HepG2 (cell line): ENCODE results near the gene OPN1SW. TPM values are rescaled to one million over a fixed set of nuclear protein-coding genes. Genes with fewer than 3 reads are reported as not detected.

Source experiments
- ATAC-seq: fragments of 200-7000 bp; cut with Tn5 transposase; 3 replicates; pipeline ENCODE4 v1.9.1; 2020; ENCODE audit warnings: mild to moderate bottlenecking, moderate library complexity
- BruUV-seq: library from RNA; stranded (reverse); fragments of 400-500 nt; replicated peaks from 2 replicates; lab custom pipeline; 2021; lab: Mats Ljungman, UMichigan
- CTCF ChIA-PET: fragments of 300-600 bp; formaldehyde crosslinking; extraction: SDS; loops from one replicate; lab custom pipeline; 2021; ENCODE audit warnings: low total read pairs, inconsistent platforms, low intra/inter-chr PET ratio; lab: Yijun Ruan, JAX
- POLR2A ChIA-PET: fragments of 350-600 bp; sonication (Branson Sonifier 250); formaldehyde crosslinking; loops from one replicate; lab custom pipeline; 2020; ENCODE audit warnings: antibody characterized with exemption, inconsistent platforms; lab: Yijun Ruan, JAX
- DNase-seq: peaks from one replicate; pipeline ENCODE4 v3.0.0-alpha.2; 2015; ENCODE audit warnings: low spot score
- FAIRE-seq: peaks from 3 replicates; lab custom pipeline; 2011; peaks lifted over from hg19 to GRCh38; lab: Jason Lieb, UNC
- H2AFZ ChIP-seq: one replicate; pipeline ENCODE4 v1.6.1; 2011; ENCODE audit warnings: low read length, inconsistent platforms
- H3K27ac ChIP-seq: fragments of 300-600 bp; 3 replicates; pipeline ENCODE4 v1.8.0; 2011; ENCODE audit warnings: mixed run types, mild to moderate bottlenecking, mixed read lengths, low read length, inconsistent platforms; ENCODE audit not compliant: insufficient read depth; ENCODE audit errors: extremely low read length
- H3K27me3 ChIP-seq, 2 experiments: fragments of 200-600 bp in 1 of 2; 2 replicates in 1 of 2; 3 replicates in 1 of 2; pipeline versions ENCODE4 v1.6.0 to v1.8.0; 2011; ENCODE audit warnings: low read length in 2 of 2, mild to moderate bottlenecking in 2 of 2, moderate library complexity in 2 of 2, inconsistent platforms in 1 of 2; ENCODE audit not compliant: insufficient read depth in 2 of 2, control insufficient read depth in 1 of 2
- H3K36me3 ChIP-seq, 2 experiments: fragments of 200-600 bp in 1 of 2; replicated peaks in 1 of 2; 2 replicates in 1 of 2; 3 replicates in 1 of 2; pipeline versions ENCODE4 v1.5.1 to v1.8.0; 2011; ENCODE audit warnings: low read length in 2 of 2, inconsistent platforms in 1 of 2; ENCODE audit not compliant: insufficient read depth in 2 of 2, control insufficient read depth in 1 of 2
- H3K4me1 ChIP-seq: 2 replicates; pipeline ENCODE4 v1.5.1; 2012; ENCODE audit warnings: low read length, inconsistent platforms; ENCODE audit not compliant: insufficient read depth
- H3K4me2 ChIP-seq: 2 replicates; pipeline ENCODE4 v1.6.0; 2011; ENCODE audit warnings: low read depth, low read length, inconsistent platforms
- H3K4me3 ChIP-seq, 3 experiments: fragments of 200-600 bp in 1 of 3; sonication (generic), shearing (Covaris generic) in 1 of 3; replicated peaks in 1 of 3; 2 replicates each; pipeline ENCODE4 v1.5.1; 2011 to 2016; ENCODE audit warnings: low read length in 3 of 3, inconsistent platforms in 2 of 3, low read depth in 2 of 3, mild to moderate bottlenecking in 2 of 3, control low read depth in 1 of 3, mixed read lengths in 1 of 3; ENCODE audit not compliant: insufficient read depth in 1 of 3
- H3K79me2 ChIP-seq: one replicate; pipeline ENCODE4 v1.6.1; 2011; ENCODE audit warnings: low read length, inconsistent platforms; ENCODE audit not compliant: insufficient read depth
- H3K9ac ChIP-seq: 2 replicates; pipeline ENCODE4 v1.6.0; 2011; ENCODE audit warnings: mild to moderate bottlenecking, low read depth, low read length, inconsistent platforms; ENCODE audit not compliant: insufficient read depth
- H3K9me3 ChIP-seq: 2 replicates; pipeline ENCODE4 v1.5.1; 2012; ENCODE audit warnings: mild to moderate bottlenecking, low read length
- H4K20me1 ChIP-seq: 2 replicates; pipeline ENCODE4 v1.6.0; 2011; ENCODE audit warnings: inconsistent platforms, mild to moderate bottlenecking, low read length, moderate library complexity; ENCODE audit not compliant: insufficient read depth
- AFF4 ChIP-seq: sonication (generic); formaldehyde crosslinking; IDR thresholded peaks from 2 replicates; pipeline ENCODE4 v1.4.0; 2020; ENCODE audit warnings: missing genetic modification reagents
- MIER3 ChIP-seq: IDR thresholded peaks from 2 replicates; pipeline ENCODE4 v1.6.1; 2016; ENCODE audit warnings: missing compliant biosample characterization, borderline replicate concordance
- POLR2AphosphoS2 ChIP-seq: IDR thresholded peaks from 2 replicates; pipeline ENCODE4 v1.6.1; 2011; ENCODE audit warnings: low read depth, low read length, improper control_type of control experiment
- POLR2AphosphoS5 ChIP-seq: IDR thresholded peaks from 2 replicates; pipeline ENCODE4 v1.6.1; 2012; ENCODE audit warnings: low read depth, low read length
- WGBS: methylation state at CpG from one replicate; pipeline ENCODE4 v1.1.6; 2017; ENCODE audit warnings: low lambda C conversion rate; 5-methylcytosine and 5-hydroxymethylcytosine counted together
- in situ Hi-C: cut with HindIII; loops from 2 replicates; pipeline ENCODE4 v1.10.0; 2017; ENCODE audit warnings: low pct_unique_long_range_greater_than_20kb; ENCODE audit not compliant: extremely low pct_ligation_motif_present
- intact Hi-C: fragments of 100-400 bp; cut with micrococcal nuclease; formaldehyde crosslinking; loops from one replicate; pipeline ENCODE4 v1.10.0; 2022; ENCODE audit not compliant: unreplicated experiment
- polyA plus RNA-seq, 8 experiments: library from polyadenylated mRNA; depleted of rRNA in 3 of 8; stranded (reverse) in 7 of 8; unstranded in 1 of 8; fragments of >200 nt; fragmentation: Illumina TruSeq in 4 of 8; extraction: Trizol in 4 of 8; gene quantifications; 2 replicates each; pipeline versions ENCODE4 v1.2.1 to v1.2.3, GENCODE V29; 2011 to 2016; ENCODE audit warnings: low read depth in 4 of 8, missing spikeins in 1 of 8, mixed read lengths in 1 of 8; ENCODE audit not compliant: insufficient read depth in 1 of 8
- total RNA-seq, 5 experiments: library from RNA; depleted of rRNA; stranded (reverse); fragments of >200 nt; fragmentation: Illumina TruSeq; extraction: Trizol; gene quantifications; 2 replicates each; pipeline ENCODE4 v1.2.3, GENCODE V29; 2016; ENCODE audit warnings: low read depth in 1 of 5

The OPN1SW gene
- total and polyA plus RNA-seq, 2 of the 13 experiments (the other 11 are each of a cell fraction or from before 2014, with no cell fraction given) = not detected

- no peak for TF ChIP-seq AFF4
Observed at GRCh38 chr7:128757203-128757602, 18.4 kb downstream of the OPN1SW start (continued).

GRCh38 chr7:128755819-128756476 lies 19.6 kb downstream of the OPN1SW start:
- no peak for FAIRE-seq
- H3K79me2 ChIP-seq = peaks cover 13% of the 10 kb centered on the region
- H4K20me1 ChIP-seq = peaks cover 21% of the 10 kb centered on the region
- no peaks in the 10 kb centered on the region for H3K27me3 ChIP-seq
- H3K4me2 ChIP-seq = no peak overlapping the region
- no peaks in the 10 kb centered on the region for H3K4me1 ChIP-seq
- H3K9me3 ChIP-seq = no peaks in the 10 kb centered on the region
- TF ChIP-seq MIER3 (CRISPR knock-in tag) = no peak
- 0 out of 2 replicates have a peak, but pooled peaks have one; percentile 18 for TF ChIP-seq POLR2AphosphoS5
- peak; percentile 70 for TF ChIP-seq POLR2AphosphoS2
- in situ Hi-C loops = no loop called here
- no peak for DNase-seq
- no peak for ATAC-seq
- intact Hi-C loops = no loop called here
- H2AFZ ChIP-seq = no peak overlapping the region
- 96% methylated on average over 5 of the region's 5 CpGs for WGBS
- ChIA-PET CTCF (no interaction called here), POLR2A (interaction anchor here (1.0 kb wide), 1 partner anchor 15 kb away, joined by 3 read pairs; no protein-coding TSS in a partner anchor)
- H3K36me3 ChIP-seq = peaks cover 18 to 94% of the 10 kb centered on the region in 2 experiments
- H3K27ac ChIP-seq = no peak overlapping the region
- H3K4me3 ChIP-seq = no peak overlapping the region
- BruUV-seq = no TSS peak
- no peak overlapping the region for H3K9ac ChIP-seq
